Measurements from ENCODE around the gene C5orf22. TPM values are rescaled to one million over a fixed set of nuclear protein-coding genes. Genes with fewer than 3 reads are reported as not detected.

The C5orf22 gene
- total and polyA plus RNA-seq, 4 donors: 4.6 to 10.3 (median 7.0) TPM

GRCh38 chr5:31574772-31575171, 42.7 kb downstream of the C5orf22 start (continued):
- TF ChIP-seq ZBTB33 (IDR thresholded peaks at IDR 0.05) (no peak), RAD21 (IDR thresholded peaks at IDR 0.05) (no peak)

GRCh38 chr5:31577438-31577837, 45.3 kb downstream of the C5orf22 start:
- TF ChIP-seq NR2F2 (IDR thresholded peaks at IDR 0.05): no peak
- TF ChIP-seq EGR1 (IDR thresholded peaks at IDR 0.05; ENCODE audit: low read depth in 2 of 2): no peak
- no peak for TF ChIP-seq RXRA (IDR thresholded peaks at IDR 0.05)
- TF ChIP-seq RAD21 (IDR thresholded peaks at IDR 0.05): no peak
- no peak for TF ChIP-seq JUND (IDR thresholded peaks at IDR 0.05)
- TF ChIP-seq FOXA2 (IDR thresholded peaks at IDR 0.05): no peak
- TF ChIP-seq FOXA1 (IDR thresholded peaks at IDR 0.05): no peak
- TF ChIP-seq REST (IDR thresholded peaks at IDR 0.05): no peak
- no peak for TF ChIP-seq HNF4A (conservative IDR thresholded peaks at IDR 0.05)
- TF ChIP-seq SP1 (IDR thresholded peaks at IDR 0.05): no peak
- no peak for TF ChIP-seq YY1 (IDR thresholded peaks at IDR 0.05)
- TF ChIP-seq ATF3 (IDR thresholded peaks at IDR 0.05): no peak
- no peak for TF ChIP-seq TAF1 (conservative IDR thresholded peaks at IDR 0.05)
- TF ChIP-seq MAX (IDR thresholded peaks at IDR 0.05): no peak
- TF ChIP-seq ZBTB33 (IDR thresholded peaks at IDR 0.05): no peak
- TF ChIP-seq HNF4G (IDR thresholded peaks at IDR 0.05): no peak
- TF ChIP-seq CTCF (IDR thresholded peaks at IDR 0.05; ENCODE audit: low read depth, low read length, missing input control): no peak
- TF ChIP-seq GABPA (IDR thresholded peaks at IDR 0.05 in 1 of 2, conservative IDR thresholded peaks at IDR 0.05 in 1 of 2): no peak

More at GRCh38 chr5:31577438-31577837, 45.3 kb downstream of the C5orf22 start:
- WGBS: 74% methylated on average over 3 of the region's 3 CpGs
- Histone ChIP-seq H3K9me3 (ENCODE audit: control insufficient read depth in 4 of 4, low read length in 3 of 4) (no peaks in the 10 kb centered on the region), H3K36me3 (ENCODE audit: control insufficient read depth in 4 of 4, insufficient read depth in 3 of 4, low read depth in 1 of 4, low read length in 3 of 4) (no peaks in the 10 kb centered on the region), H3K4me3 (ENCODE audit: low read depth in 1 of 3, low read length in 3 of 3) (no peak overlapping the region), H3K27ac (ENCODE audit: low read depth in 1 of 2, low read length in 2 of 2) (no peak overlapping the region), H3K4me1 (ENCODE audit: control insufficient read depth in 4 of 4, insufficient read depth in 4 of 4, low read length in 3 of 4) (no peaks in the 10 kb centered on the region), H3K9ac (ENCODE audit: low read depth in 1 of 2, low read length in 2 of 2) (no peak overlapping the region), H3K27me3 (ENCODE audit: control insufficient read depth in 4 of 4, insufficient read depth in 4 of 4, low read length in 3 of 4) (peaks cover 0 to 2% (median 0%) of the 10 kb centered on the region in 4 donors)
- no peak for DNase-seq (ENCODE audit: low spot score)

All from liver (tissue), 9 donors.